Measurements from ENCODE around the gene PAX6. TPM values are rescaled to one million over a fixed set of nuclear protein-coding genes. Genes with fewer than 3 reads are reported as not detected.

The PAX6 gene
- total RNA-seq, 1 experiment from 2014 or later: 14.6 TPM

GRCh38 chr11:31826536-31827438 is 15.7 kb upstream of the PAX6 start:
- no TSS peak for BruUV-seq (replicated peaks)
- no peak for DNase-seq
- H3K9me3 ChIP-seq (ENCODE audit: low read length): no peaks in the 10 kb centered on the region
- TF ChIP-seq EZH2phosphoT487 (IDR thresholded peaks at IDR 0.05; ENCODE audit: borderline replicate concordance, low read length) (no peak), CTCF (conservative IDR thresholded peaks at IDR 0.05; ENCODE audit: low read depth, low read length) (no peak), EZH2 (IDR thresholded peaks at IDR 0.05; ENCODE audit: low read length, unreplicated experiment) (no peak)
- H3F3A ChIP-seq (ENCODE audit: low read length, unreplicated experiment): no peaks in the 10 kb centered on the region
- ChIA-PET CTCF (no interaction called here), POLR2A (ENCODE audit: unreplicated experiment) (no interaction called here)
- H3K9me2 ChIP-seq (replicated peaks; ENCODE audit: low read length): no peaks in the 10 kb centered on the region
- no peaks in the 10 kb centered on the region for H4K20me1 ChIP-seq (ENCODE audit: low read length)
- H3K4me2 ChIP-seq (ENCODE audit: low read length): no peak overlapping the region
- no peak overlapping the region for H2AFZ ChIP-seq (ENCODE audit: low read length)
- no peaks in the 10 kb centered on the region for H3K27me3 ChIP-seq (ENCODE audit: low read length)
- no peaks in the 10 kb centered on the region for H3K79me2 ChIP-seq (ENCODE audit: low read length)
- H3K9ac ChIP-seq (ENCODE audit: low read length): no peak overlapping the region
- no peak overlapping the region for H3K27ac ChIP-seq (ENCODE audit: low read length)
- no peak for ATAC-seq
- no peaks in the 10 kb centered on the region for H3K36me3 ChIP-seq (ENCODE audit: low read depth, low read length)
- H3K4me1 ChIP-seq (ENCODE audit: insufficient read depth, low read length): no peaks in the 10 kb centered on the region
- H3K4me3 ChIP-seq (ENCODE audit: low read length): no peak overlapping the region
- intact Hi-C loops (cut with micrococcal nuclease): no loop called here

- Histone ChIP-seq H3K27ac (ENCODE audit: low read length) (no peak overlapping the region), H3K9me3 (ENCODE audit: low read length) (no peaks in the 10 kb centered on the region), H4K20me1 (ENCODE audit: low read length) (no peaks in the 10 kb centered on the region), H3K27me3 (ENCODE audit: low read length) (no peaks in the 10 kb centered on the region), H3K36me3 (ENCODE audit: low read depth, low read length) (no peaks in the 10 kb centered on the region), H3F3A (ENCODE audit: low read length, unreplicated experiment) (no peaks in the 10 kb centered on the region), H3K4me1 (ENCODE audit: insufficient read depth, low read length) (no peaks in the 10 kb centered on the region), H3K4me2 (ENCODE audit: low read length) (no peak overlapping the region), H3K9me2 (replicated peaks; ENCODE audit: low read length) (no peaks in the 10 kb centered on the region), H3K4me3 (ENCODE audit: low read length) (no peak overlapping the region), H3K9ac (ENCODE audit: low read length) (no peak overlapping the region), H3K79me2 (ENCODE audit: low read length) (no peaks in the 10 kb centered on the region), H2AFZ (ENCODE audit: low read length) (no peak overlapping the region)
- no peak for DNase-seq
- intact Hi-C loops (cut with micrococcal nuclease): no loop called here
- POLR2A ChIA-PET (ENCODE audit: unreplicated experiment): no interaction called here
- TF ChIP-seq CTCF (conservative IDR thresholded peaks at IDR 0.05; ENCODE audit: low read depth, low read length) (no peak), EZH2phosphoT487 (IDR thresholded peaks at IDR 0.05; ENCODE audit: borderline replicate concordance, low read length) (no peak)
- CTCF ChIA-PET: no interaction called here
- no peak for ATAC-seq
- BruUV-seq (replicated peaks): no TSS peak
These were observed 14.8 kb upstream of the PAX6 start for GRCh38 chr11:31825838-31826484.
